ENCODE data around the gene PRPF19.

DNA sequence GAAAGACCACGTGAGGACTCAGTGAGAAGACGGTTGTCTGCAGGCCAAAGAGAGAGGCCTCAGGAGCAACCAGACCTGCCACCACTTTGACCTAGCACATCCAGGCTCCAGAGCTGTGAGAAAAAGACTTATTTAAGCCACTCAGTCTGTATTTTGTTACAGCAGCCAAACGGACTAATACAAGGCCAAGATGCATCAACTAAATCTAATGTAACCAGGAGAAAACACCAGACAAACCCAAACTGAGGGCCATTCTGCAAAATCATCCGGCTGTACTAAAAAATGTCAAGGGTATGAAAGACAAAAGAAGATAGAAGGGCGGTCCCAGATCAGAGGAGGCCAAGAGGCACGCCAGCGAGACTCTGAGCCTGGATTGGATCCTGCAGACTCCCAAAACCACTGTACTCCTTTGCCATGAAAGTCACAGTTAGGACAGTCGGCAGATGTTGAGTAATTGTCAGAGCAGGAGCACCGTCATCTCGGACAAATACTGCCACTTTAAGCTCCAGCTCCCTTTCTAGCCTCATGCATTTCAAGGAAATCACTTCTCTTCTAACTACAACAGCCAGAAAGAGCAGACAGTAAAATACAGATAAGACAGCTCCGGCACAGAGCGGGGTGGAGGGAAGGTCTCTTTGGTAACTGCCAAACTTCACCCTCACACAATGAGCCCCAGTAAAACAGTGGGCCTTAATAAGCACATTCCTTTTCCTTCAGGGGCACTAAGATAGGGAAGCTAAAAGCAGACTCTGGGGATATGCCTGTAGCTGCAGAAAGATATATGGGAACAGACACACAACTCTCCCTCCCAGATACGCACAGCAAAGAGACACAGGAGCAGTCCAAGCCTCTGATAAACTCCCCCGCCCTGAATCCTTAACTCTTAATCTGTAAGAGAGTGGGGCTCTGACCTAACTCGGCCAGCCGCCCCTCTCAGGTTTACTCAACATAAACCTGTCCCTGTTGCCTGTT, 42.5 kb downstream of the PRPF19 start:
- TF ChIP-seq, protein P1, sequence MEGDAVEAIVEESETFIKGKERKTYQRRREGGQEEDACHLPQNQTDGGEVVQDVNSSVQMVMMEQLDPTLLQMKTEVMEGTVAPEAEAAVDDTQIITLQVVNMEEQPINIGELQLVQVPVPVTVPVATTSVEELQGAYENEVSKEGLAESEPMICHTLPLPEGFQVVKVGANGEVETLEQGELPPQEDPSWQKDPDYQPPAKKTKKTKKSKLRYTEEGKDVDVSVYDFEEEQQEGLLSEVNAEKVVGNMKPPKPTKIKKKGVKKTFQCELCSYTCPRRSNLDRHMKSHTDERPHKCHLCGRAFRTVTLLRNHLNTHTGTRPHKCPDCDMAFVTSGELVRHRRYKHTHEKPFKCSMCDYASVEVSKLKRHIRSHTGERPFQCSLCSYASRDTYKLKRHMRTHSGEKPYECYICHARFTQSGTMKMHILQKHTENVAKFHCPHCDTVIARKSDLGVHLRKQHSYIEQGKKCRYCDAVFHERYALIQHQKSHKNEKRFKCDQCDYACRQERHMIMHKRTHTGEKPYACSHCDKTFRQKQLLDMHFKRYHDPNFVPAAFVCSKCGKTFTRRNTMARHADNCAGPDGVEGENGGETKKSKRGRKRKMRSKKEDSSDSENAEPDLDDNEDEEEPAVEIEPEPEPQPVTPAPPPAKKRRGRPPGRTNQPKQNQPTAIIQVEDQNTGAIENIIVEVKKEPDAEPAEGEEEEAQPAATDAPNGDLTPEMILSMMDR (IDR thresholded peaks at IDR 0.05) = no peak
- no peak for TF ChIP-seq EP300 (IDR thresholded peaks at IDR 0.05)

Measured in gastroesophageal sphincter (tissue), 3 donors.